GM12878 (cell line): ENCODE data around the gene IER5. TPM values are rescaled to one million over a fixed set of nuclear protein-coding genes. Genes with fewer than 3 reads are reported as not detected.

ENCODE experiments used
- ASH2L ChIP-seq: fragments of 300-600, 200-600 bp; sonication (generic); IDR thresholded peaks from 2 replicates; pipeline ENCODE4 v1.6.1; 2017; ENCODE audit warnings: low read depth, mild to moderate bottlenecking, borderline replicate concordance
- CTCF ChIP-seq, 3 experiments: IDR thresholded peaks in 2 of 3; conservative IDR thresholded peaks in 1 of 3; 2 replicates each; pipeline ENCODE4 v1.5.1; 2011; ENCODE audit warnings: low read depth in 3 of 3, low read length in 3 of 3, mild to moderate bottlenecking in 3 of 3, control low read depth in 2 of 3, moderate library complexity in 2 of 3, inconsistent platforms in 1 of 3, mixed read lengths in 1 of 3; ENCODE audit not compliant: control insufficient read depth in 2 of 3, insufficient read depth in 1 of 3; ENCODE audit errors: extremely low read depth in 1 of 3
- ETV6 ChIP-seq, 2 experiments: fragments of 450-650 bp in 1 of 2; IDR thresholded peaks in 1 of 2; conservative IDR thresholded peaks in 1 of 2; 2 replicates each; pipeline ENCODE4 v1.6.1; 2014; ENCODE audit warnings: antibody characterized with exemption in 1 of 2, borderline replicate concordance in 1 of 2, low read depth in 1 of 2, mild to moderate bottlenecking in 1 of 2, moderate library complexity in 1 of 2
- FOXK2 ChIP-seq: fragments of 450-650 bp; IDR thresholded peaks from 2 replicates; pipeline ENCODE4 v1.6.1; 2017; ENCODE audit warnings: mild to moderate bottlenecking, moderate library complexity
- IKZF1 ChIP-seq: fragments of 450-650 bp; conservative IDR thresholded peaks from 2 replicates; pipeline ENCODE4 v1.6.1; 2017; ENCODE audit warnings: antibody characterized with exemption, mild to moderate bottlenecking
- IKZF2 ChIP-seq, 2 experiments: fragments of 450-650 bp; IDR thresholded peaks; 2 replicates each; pipeline ENCODE4 v1.6.1; 2017; ENCODE audit warnings: mild to moderate bottlenecking in 2 of 2, moderate library complexity in 2 of 2
- JUNB ChIP-seq: IDR thresholded peaks from 2 replicates; pipeline ENCODE4 v1.6.1; 2016; ENCODE audit warnings: antibody characterized with exemption, mild to moderate bottlenecking
- MLLT1 ChIP-seq: fragments of 450-650 bp; IDR thresholded peaks from 2 replicates; pipeline ENCODE4 v1.6.1; 2016; ENCODE audit warnings: mild to moderate bottlenecking
- MYB ChIP-seq: fragments of 150-350 bp; IDR thresholded peaks from 2 replicates; pipeline ENCODE4 v1.6.1; 2014; ENCODE audit warnings: mild to moderate bottlenecking, low read depth, low read length, borderline replicate concordance
- NFIC ChIP-seq: IDR thresholded peaks from 2 replicates; pipeline ENCODE4 v1.6.1; 2012; ENCODE audit warnings: low read depth, mild to moderate bottlenecking, inconsistent platforms, low read length, moderate library complexity
- NFXL1 ChIP-seq: fragments of 450-650 bp; IDR thresholded peaks from 2 replicates; pipeline ENCODE4 v1.6.1; 2017; ENCODE audit warnings: antibody characterized with exemption, mild to moderate bottlenecking, borderline replicate concordance
- NR2F1 ChIP-seq: fragments of 450-650 bp; conservative IDR thresholded peaks from 2 replicates; pipeline ENCODE4 v1.6.1; 2017; ENCODE audit warnings: mild to moderate bottlenecking
- PKNOX1 ChIP-seq: fragments of 450-650 bp; IDR thresholded peaks from 2 replicates; pipeline ENCODE4 v1.6.1; 2016; ENCODE audit warnings: mild to moderate bottlenecking
- POLR2AphosphoS5 ChIP-seq: IDR thresholded peaks from 2 replicates; pipeline ENCODE4 v1.6.1; 2011; ENCODE audit warnings: mild to moderate bottlenecking, low read length, inconsistent platforms
- SPI1 ChIP-seq: IDR thresholded peaks from 2 replicates; pipeline ENCODE4 v1.6.1; 2011; ENCODE audit warnings: low read depth, mild to moderate bottlenecking, low read length, moderate library complexity, borderline replicate concordance; ENCODE audit not compliant: insufficient read depth
- YBX1 ChIP-seq: fragments of 450-650 bp; IDR thresholded peaks from 2 replicates; pipeline ENCODE4 v1.6.1; 2016; ENCODE audit warnings: antibody characterized with exemption
- ZBED1 ChIP-seq: IDR thresholded peaks from 2 replicates; pipeline ENCODE4 v1.6.1; 2016; ENCODE audit warnings: borderline replicate concordance
- polyA plus RNA-seq, 11 experiments: library from polyadenylated mRNA; depleted of rRNA in 4 of 11; unstranded in 6 of 11; stranded (reverse) in 5 of 11; fragments of >200 nt; fragmentation: Nextera tagmentation in 4 of 11; fragmentation: Illumina TruSeq in 1 of 11; extraction: Ambion mirVana in 4 of 11; extraction: Trizol in 1 of 11; gene quantifications; 1 replicate in 1 of 11; 2 replicates in 10 of 11; pipeline versions ENCODE4 v1.2.1 to v1.2.3, GENCODE V29; 2011 to 2016; ENCODE audit warnings: inconsistent platforms in 2 of 11, missing spikeins in 2 of 11, low read depth in 1 of 11
- total RNA-seq, 4 experiments: library from RNA; depleted of rRNA in 3 of 4; stranded (reverse); fragments of >200 nt in 3 of 4; fragmentation: Illumina TruSeq in 1 of 4; extraction: Trizol in 1 of 4; gene quantifications; 2 replicates each; pipeline versions ENCODE4 v1.2.1 to v1.2.3, GENCODE V29; 2013 to 2021
- TF ChIP-seq, protein P1 (sequence below): IDR thresholded peaks from 2 replicates; pipeline ENCODE4 v1.6.1; 2012; ENCODE audit warnings: low read depth, low read length, improper control_type of control experiment

The IER5 gene
- total and polyA plus RNA-seq, 10 of the 15 experiments (the other 5 are each of a cell fraction or from before 2014, with no cell fraction given), result 4.3 to 75.2 (median 30.5) TPM

- TF ChIP-seq SPI1 (no peak), CTCF (IDR thresholded peaks at IDR 0.05 in 2 of 3, conservative IDR thresholded peaks at IDR 0.05 in 1 of 3; ENCODE audit: control insufficient read depth in 2 of 3, extremely low read depth in 1 of 3, insufficient read depth in 1 of 3, low read depth in 3 of 3, low read length in 3 of 3) (no peak), FOXK2 (no peak), NFXL1 (no peak), ETV6 (conservative IDR thresholded peaks at IDR 0.05 in 1 of 2, IDR thresholded peaks at IDR 0.05 in 1 of 2; ENCODE audit: borderline replicate concordance in 1 of 2, low read depth in 1 of 2) (peak in 1 of 2 experiments; percentile 60; a peak in 2 of 4 replicates), YBX1 (no peak), ASH2L (no peak), PKNOX1 (peak; percentile 41), IKZF2 (IDR thresholded peaks at IDR 0.05) (peak; percentile 23 to 24; a peak in 1 of 4 replicates), ZBED1 (peak; percentile 61; the same call in 1 of the 2 replicates), POLR2AphosphoS5 (no peak), IKZF1 (no peak; the same call in 1 of the 2 replicates), MLLT1 (0 out of 2 replicates have a peak, but pooled peaks have one; percentile 39), MYB (no peak), JUNB (peak; percentile 86), NR2F1 (no peak), NFIC (peak; percentile 42; the same call in 1 of the 2 replicates)
- TF ChIP-seq, protein P1, sequence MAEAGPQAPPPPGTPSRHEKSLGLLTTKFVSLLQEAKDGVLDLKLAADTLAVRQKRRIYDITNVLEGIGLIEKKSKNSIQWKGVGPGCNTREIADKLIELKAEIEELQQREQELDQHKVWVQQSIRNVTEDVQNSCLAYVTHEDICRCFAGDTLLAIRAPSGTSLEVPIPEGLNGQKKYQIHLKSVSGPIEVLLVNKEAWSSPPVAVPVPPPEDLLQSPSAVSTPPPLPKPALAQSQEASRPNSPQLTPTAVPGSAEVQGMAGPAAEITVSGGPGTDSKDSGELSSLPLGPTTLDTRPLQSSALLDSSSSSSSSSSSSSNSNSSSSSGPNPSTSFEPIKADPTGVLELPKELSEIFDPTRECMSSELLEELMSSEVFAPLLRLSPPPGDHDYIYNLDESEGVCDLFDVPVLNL, result no peak
Observed at GRCh38 chr1:181140398-181140797, 51.9 kb downstream of the IER5 start (continued).
